ENCODE data around the gene PACS1. TPM values are rescaled to one million over a fixed set of nuclear protein-coding genes. Genes with fewer than 3 reads are reported as not detected.

Gene PACS1
- total RNA-seq, 1 experiment from 2014 or later, result 41.1 TPM

DNA sequence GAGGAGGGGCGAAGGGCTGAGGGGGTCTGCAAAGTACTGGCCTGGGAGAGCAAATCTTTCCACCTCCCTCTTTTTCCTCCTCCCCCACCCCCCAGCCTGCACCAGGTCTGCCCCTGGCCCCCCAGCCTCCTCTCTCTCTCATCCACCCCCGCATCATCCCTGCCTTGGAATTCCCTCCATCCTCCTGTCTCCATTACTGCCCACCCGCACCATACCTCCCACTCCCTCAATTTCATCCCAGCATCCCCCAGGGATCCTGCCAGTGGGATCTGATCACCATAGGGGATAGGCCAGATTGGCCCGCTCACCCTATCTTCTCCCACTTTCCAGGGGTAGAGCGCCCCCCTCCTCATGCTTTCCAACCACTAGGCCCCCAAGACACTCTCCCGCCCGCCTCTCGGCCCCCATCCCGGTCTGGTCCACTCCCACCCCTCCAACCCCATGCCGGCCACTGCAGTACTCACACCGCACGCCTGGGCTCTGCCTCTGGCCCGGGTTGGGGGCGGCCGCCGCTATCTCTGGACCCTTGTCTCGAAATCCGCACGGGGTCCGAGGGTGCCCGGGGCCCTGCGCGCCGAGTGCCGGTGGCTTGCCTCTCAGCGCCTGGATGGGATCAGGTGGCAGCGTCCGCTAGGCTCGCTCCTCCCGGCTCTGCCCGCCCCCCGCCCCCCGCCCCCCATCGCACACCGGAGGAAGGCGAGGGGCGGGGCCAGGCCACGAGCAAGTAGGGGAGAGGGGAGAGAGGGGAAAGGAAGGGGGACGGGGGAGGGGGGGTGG, 21.3 kb upstream of the PACS1 start, which contains the start of gene GAL3ST3:
Gene GAL3ST3 (minus strand): TSS at position 615 of the 777 bp plus-strand sequence. CDS start 3,746 bp downstream, outside the sequence.
- TF ChIP-seq EZH2phosphoT487 (IDR thresholded peaks at IDR 0.05; ENCODE audit: borderline replicate concordance), result no peak
- TF ChIP-seq CEBPB (IDR thresholded peaks at IDR 0.05; ENCODE audit: low read depth), result no peak
- TF ChIP-seq ZNF274 (IDR thresholded peaks at IDR 0.05; ENCODE audit: low read depth, low read length), result no peak
- no peak for TF ChIP-seq ELF1 (IDR thresholded peaks at IDR 0.05; ENCODE audit: borderline replicate concordance, low read depth)
- TF ChIP-seq CBX3 (IDR thresholded peaks at IDR 0.05; ENCODE audit: low read depth), result no peak
- TF ChIP-seq EGR1 (IDR thresholded peaks at IDR 0.05; ENCODE audit: low read depth), result no peak
- no peak for TF ChIP-seq FOSL1 (IDR thresholded peaks at IDR 0.05; ENCODE audit: low read depth)
- TF ChIP-seq, protein P1, sequence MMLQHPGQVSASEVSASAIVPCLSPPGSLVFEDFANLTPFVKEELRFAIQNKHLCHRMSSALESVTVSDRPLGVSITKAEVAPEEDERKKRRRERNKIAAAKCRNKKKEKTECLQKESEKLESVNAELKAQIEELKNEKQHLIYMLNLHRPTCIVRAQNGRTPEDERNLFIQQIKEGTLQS (IDR thresholded peaks at IDR 0.05), result no peak
- no peak for TF ChIP-seq SP1 (IDR thresholded peaks at IDR 0.05; ENCODE audit: low read depth)
- no peak for TF ChIP-seq POLR2A (IDR thresholded peaks at IDR 0.05; ENCODE audit: borderline replicate concordance, extremely low read depth, insufficient read depth, insufficient read length)
- TF ChIP-seq, protein P2, sequence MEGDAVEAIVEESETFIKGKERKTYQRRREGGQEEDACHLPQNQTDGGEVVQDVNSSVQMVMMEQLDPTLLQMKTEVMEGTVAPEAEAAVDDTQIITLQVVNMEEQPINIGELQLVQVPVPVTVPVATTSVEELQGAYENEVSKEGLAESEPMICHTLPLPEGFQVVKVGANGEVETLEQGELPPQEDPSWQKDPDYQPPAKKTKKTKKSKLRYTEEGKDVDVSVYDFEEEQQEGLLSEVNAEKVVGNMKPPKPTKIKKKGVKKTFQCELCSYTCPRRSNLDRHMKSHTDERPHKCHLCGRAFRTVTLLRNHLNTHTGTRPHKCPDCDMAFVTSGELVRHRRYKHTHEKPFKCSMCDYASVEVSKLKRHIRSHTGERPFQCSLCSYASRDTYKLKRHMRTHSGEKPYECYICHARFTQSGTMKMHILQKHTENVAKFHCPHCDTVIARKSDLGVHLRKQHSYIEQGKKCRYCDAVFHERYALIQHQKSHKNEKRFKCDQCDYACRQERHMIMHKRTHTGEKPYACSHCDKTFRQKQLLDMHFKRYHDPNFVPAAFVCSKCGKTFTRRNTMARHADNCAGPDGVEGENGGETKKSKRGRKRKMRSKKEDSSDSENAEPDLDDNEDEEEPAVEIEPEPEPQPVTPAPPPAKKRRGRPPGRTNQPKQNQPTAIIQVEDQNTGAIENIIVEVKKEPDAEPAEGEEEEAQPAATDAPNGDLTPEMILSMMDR (IDR thresholded peaks at IDR 0.05 in 2 of 3, conservative IDR thresholded peaks at IDR 0.05 in 1 of 3; ENCODE audit: borderline replicate concordance in 1 of 3, insufficient read depth in 1 of 3, low read depth in 2 of 3, low read length in 2 of 3), result no peak
- TF ChIP-seq POLR2AphosphoS5 (IDR thresholded peaks at IDR 0.05; ENCODE audit: low read depth, low read length), result no peak
- no peak for TF ChIP-seq SRF (IDR thresholded peaks at IDR 0.05; ENCODE audit: low read depth)
- TF ChIP-seq, protein P3, sequence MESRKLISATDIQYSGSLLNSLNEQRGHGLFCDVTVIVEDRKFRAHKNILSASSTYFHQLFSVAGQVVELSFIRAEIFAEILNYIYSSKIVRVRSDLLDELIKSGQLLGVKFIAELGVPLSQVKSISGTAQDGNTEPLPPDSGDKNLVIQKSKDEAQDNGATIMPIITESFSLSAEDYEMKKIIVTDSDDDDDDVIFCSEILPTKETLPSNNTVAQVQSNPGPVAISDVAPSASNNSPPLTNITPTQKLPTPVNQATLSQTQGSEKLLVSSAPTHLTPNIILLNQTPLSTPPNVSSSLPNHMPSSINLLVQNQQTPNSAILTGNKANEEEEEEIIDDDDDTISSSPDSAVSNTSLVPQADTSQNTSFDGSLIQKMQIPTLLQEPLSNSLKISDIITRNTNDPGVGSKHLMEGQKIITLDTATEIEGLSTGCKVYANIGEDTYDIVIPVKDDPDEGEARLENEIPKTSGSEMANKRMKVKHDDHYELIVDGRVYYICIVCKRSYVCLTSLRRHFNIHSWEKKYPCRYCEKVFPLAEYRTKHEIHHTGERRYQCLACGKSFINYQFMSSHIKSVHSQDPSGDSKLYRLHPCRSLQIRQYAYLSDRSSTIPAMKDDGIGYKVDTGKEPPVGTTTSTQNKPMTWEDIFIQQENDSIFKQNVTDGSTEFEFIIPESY (IDR thresholded peaks at IDR 0.05; ENCODE audit: extremely low read depth, insufficient replicate concordance, low read length), result no peak
- TF ChIP-seq RAD21 (IDR thresholded peaks at IDR 0.05; ENCODE audit: low read depth), result no peak
- no peak for TF ChIP-seq EZH2 (IDR thresholded peaks at IDR 0.05)
- H3K9me2 ChIP-seq (ENCODE audit: insufficient read depth), result no peaks in the 10 kb centered on the region
- intact Hi-C loops (cut with micrococcal nuclease), result no loop called here
- no peaks in the 10 kb centered on the region for H3K9me3 ChIP-seq (ENCODE audit: control insufficient read depth in 1 of 2, insufficient read depth in 1 of 2, low read depth in 1 of 2, low read length in 2 of 2)
- H3K4me3 ChIP-seq (replicated peaks in 1 of 2; ENCODE audit: low read depth in 1 of 2, low read length in 2 of 2), result no peak within 1 kb of the TSS
- no peaks in the 10 kb centered on the region for H4K20me1 ChIP-seq (ENCODE audit: insufficient read depth)
- no peaks in the 10 kb centered on the region for H3K27me3 ChIP-seq (ENCODE audit: insufficient read depth, low read length)
- ChIA-PET CTCF (no interaction called here), POLR2A (no interaction called here), RAD21 (ENCODE audit: low non-redundant PET in 1 of 2, low total read pairs in 2 of 2, uncharacterized antibody in 2 of 2, unreplicated experiment in 2 of 2) (interaction anchor here in 1 of 2 experiments (0.5 kb wide), 1 partner anchor 389 kb away, joined by 3 read pairs; no protein-coding TSS in a partner anchor)
- H3K9ac ChIP-seq (ENCODE audit: low read length), result no peak within 1 kb of the TSS
- no peak within 1 kb of the TSS for H3K27ac ChIP-seq (ENCODE audit: low read depth, low read length)
- H3K36me3 ChIP-seq (ENCODE audit: control insufficient read depth in 1 of 2, insufficient read depth in 2 of 2, low read length in 2 of 2), result no peaks in the 10 kb centered on the region; a peak in 1 of 4 replicates
- H3K4me1 ChIP-seq (ENCODE audit: control insufficient read depth in 1 of 2, insufficient read depth in 2 of 2, low read length in 2 of 2), result peaks cover 21 to 30% of the 10 kb centered on the region in 2 experiments
- H2AFZ ChIP-seq (ENCODE audit: low read depth, low read length, poor library complexity, severe bottlenecking), result no peak within 1 kb of the TSS
- H3K79me2 ChIP-seq (ENCODE audit: insufficient read depth, low read length), result peaks cover 16% of the 10 kb centered on the region
- no TSS peak for BruUV-seq (replicated peaks)
- DNase-seq (ENCODE audit: low read depth, low spot score) (no peak), ATAC-seq (no peak)
- no peak within 1 kb of the TSS for H3K4me2 ChIP-seq (ENCODE audit: low read length)

Measured in HCT116 (cell line).